Muscle layer of colon (tissue), 2 donors: ENCODE results near the gene FAM3A.

Source experiments
- H3K27ac ChIP-seq: one replicate; pipeline ENCODE4 v1.7.0; 2013; ENCODE audit warnings: low read depth, mild to moderate bottlenecking, low read length, moderate library complexity
- H3K27me3 ChIP-seq, 2 donors: one replicate each; pipeline ENCODE4 v1.7.0; 2013; ENCODE audit warnings: low read length in 2 of 2, mild to moderate bottlenecking in 2 of 2; ENCODE audit not compliant: insufficient read depth in 2 of 2, control insufficient read depth in 1 of 2
- H3K36me3 ChIP-seq: one replicate; pipeline ENCODE4 v1.7.0; 2013; ENCODE audit warnings: mild to moderate bottlenecking, low read length; ENCODE audit not compliant: insufficient read depth
- H3K4me1 ChIP-seq: one replicate; pipeline ENCODE4 v1.7.0; 2013; ENCODE audit warnings: mild to moderate bottlenecking, low read length; ENCODE audit not compliant: insufficient read depth
- H3K4me3 ChIP-seq, 2 donors: one replicate each; pipeline ENCODE4 v1.7.0; 2013; ENCODE audit warnings: low read length in 2 of 2, low read depth in 1 of 2, mild to moderate bottlenecking in 1 of 2, moderate library complexity in 1 of 2
- H3K9ac ChIP-seq: one replicate; pipeline ENCODE4 v1.7.0; 2013; ENCODE audit warnings: low read length
- H3K9me3 ChIP-seq: one replicate; pipeline ENCODE4 v1.7.0; 2013; ENCODE audit warnings: mild to moderate bottlenecking, low read length
- donor health status: abdominal sarcoma.
- donor health status: Adenocarcinoma of cecum.

FAM3A gene

GRCh38 chrX:154463611-154464220, 52.3 kb downstream of the FAM3A start:
- H3K9me3 ChIP-seq: no peaks in the 10 kb centered on the region
- peaks cover 2% of the 10 kb centered on the region for H3K36me3 ChIP-seq
- H3K9ac ChIP-seq: no peak overlapping the region
- H3K4me3 ChIP-seq: no peak overlapping the region
- no peaks in the 10 kb centered on the region for H3K27me3 ChIP-seq
- no peaks in the 10 kb centered on the region for H3K4me1 ChIP-seq
- H3K27ac ChIP-seq: no peak overlapping the region

GRCh38 chrX:154462396-154462795, 53.6 kb downstream of the FAM3A start:
- Histone ChIP-seq H3K9me3 (no peaks in the 10 kb centered on the region), H3K4me1 (no peaks in the 10 kb centered on the region), H3K36me3 (no peaks in the 10 kb centered on the region), H3K4me3 (no peak overlapping the region), H3K27ac (no peak overlapping the region), H3K27me3 (no peaks in the 10 kb centered on the region), H3K9ac (no peak overlapping the region)

- Histone ChIP-seq H3K4me1 (no peaks in the 10 kb centered on the region), H3K9me3 (no peaks in the 10 kb centered on the region), H3K36me3 (no peaks in the 10 kb centered on the region), H3K4me3 (no peak overlapping the region), H3K27me3 (no peaks in the 10 kb centered on the region), H3K27ac (no peak overlapping the region), H3K9ac (no peak overlapping the region)
Measured at GRCh38 chrX:154460326-154460725, 55.7 kb downstream of the FAM3A start.

GRCh38 chrX:154459832-154460231, 56.2 kb downstream of the FAM3A start:
- no peaks in the 10 kb centered on the region for H3K27me3 ChIP-seq
- H3K4me1 ChIP-seq: no peaks in the 10 kb centered on the region
- no peaks in the 10 kb centered on the region for H3K9me3 ChIP-seq
- no peaks in the 10 kb centered on the region for H3K36me3 ChIP-seq
- H3K9ac ChIP-seq: no peak overlapping the region
- H3K4me3 ChIP-seq: peak overlapping the region in 1 of 2 donors; percentile 27
- no peak overlapping the region for H3K27ac ChIP-seq

- H3K27ac ChIP-seq: peak overlapping the region; percentile 63
Measured at GRCh38 chrX:154458954-154459778, 56.9 kb downstream of the FAM3A start.

DNA sequence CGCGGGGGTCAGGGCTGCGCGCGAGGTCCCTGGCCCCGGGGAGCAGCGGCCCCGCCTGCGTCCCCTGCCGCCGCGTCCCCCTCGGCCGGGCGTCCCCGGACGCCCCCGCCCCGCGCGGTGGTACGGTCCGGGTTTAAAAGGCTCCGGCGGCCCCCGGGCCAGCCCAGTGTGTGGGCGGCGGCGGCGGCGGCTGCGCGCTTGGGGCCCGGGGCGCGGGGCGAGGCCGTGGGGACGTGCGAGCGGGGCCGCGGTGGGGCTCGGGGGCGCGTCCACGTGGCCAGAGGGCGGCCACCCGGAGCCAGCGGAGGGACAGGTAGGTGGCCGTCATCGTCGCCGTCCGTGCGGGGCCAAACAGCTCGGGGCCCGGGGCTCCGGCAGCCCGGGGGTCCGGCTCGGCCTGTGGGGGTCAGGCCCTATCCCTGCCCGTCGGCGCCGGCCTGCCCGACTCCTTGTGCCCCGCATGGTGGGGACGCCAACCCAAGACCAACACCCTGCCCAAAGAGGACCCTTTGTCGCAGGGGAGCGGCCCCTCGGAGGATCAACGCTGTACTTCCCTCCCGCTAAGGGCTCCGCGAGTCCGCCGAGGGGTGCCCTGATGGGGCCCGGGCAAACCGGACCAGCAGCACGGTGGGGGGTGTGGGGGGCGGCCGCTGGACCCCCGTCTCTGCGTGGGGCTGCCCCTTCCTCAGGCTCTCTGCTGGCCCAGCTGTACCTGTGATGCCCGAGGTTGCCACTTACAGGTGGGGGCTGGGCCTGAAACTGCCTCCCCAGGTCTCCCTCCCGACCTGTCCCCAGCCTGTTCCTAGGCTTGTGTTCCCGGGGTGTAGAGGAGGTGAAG, 57.7 kb downstream of the FAM3A start, which contains the start of gene PLXNA3:
Gene PLXNA3, plus strand, starts transcription at position 166 of the 838 bp plus-strand sequence. CDS start 1,903 bp downstream, outside the sequence.
- Histone ChIP-seq H3K9me3 (no peaks in the 10 kb centered on the region), H3K36me3 (no peaks in the 10 kb centered on the region), H3K4me3 (peak within 1 kb of the TSS; percentile 59 to 64), H3K27me3 (no peaks in the 10 kb centered on the region), H3K27ac (peak within 1 kb of the TSS; percentile 63), H3K4me1 (no peaks in the 10 kb centered on the region), H3K9ac (no peak within 1 kb of the TSS)

More at GRCh38 chrX:154458954-154459778, 56.9 kb downstream of the FAM3A start:
- Histone ChIP-seq H3K27me3 (no peaks in the 10 kb centered on the region), H3K9me3 (no peaks in the 10 kb centered on the region), H3K4me3 (peak overlapping the region; percentile 59 to 64), H3K9ac (no peak overlapping the region), H3K4me1 (no peaks in the 10 kb centered on the region), H3K36me3 (no peaks in the 10 kb centered on the region)

DNA sequence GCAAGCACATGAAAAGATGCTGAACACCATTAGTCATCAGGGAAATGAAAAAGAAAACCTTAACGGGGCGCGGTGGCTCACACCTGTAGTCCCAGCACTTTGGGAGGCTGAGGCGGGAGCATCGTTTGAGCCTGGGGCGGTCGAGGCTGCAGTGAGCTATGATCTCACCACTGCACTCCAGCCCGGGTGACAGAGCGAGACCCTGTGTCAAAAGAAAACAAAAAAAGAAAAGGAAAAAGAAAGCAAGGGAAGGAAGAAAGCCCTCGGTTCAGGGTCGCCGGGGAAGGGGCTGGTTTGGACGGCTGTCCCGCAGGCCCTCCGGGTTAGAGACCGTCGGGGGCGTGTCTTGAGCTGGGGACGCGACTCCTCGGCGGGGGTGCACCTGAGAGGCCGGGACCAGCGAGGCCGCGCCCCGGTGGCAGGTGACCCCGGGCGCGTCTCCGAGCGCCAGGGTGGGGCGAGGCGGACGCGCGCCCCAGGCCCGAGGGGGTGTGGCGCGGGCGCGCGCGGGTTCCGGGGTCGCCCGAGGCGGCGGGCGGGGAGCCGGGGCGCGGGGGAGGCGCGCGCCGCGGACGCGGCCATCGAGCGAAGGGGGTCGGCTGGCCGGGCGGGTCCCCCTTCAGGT, 58.4 kb downstream of the FAM3A start:
- no peaks in the 10 kb centered on the region for H3K27me3 ChIP-seq
- peak overlapping the region in 1 of 2 donors; percentile 27 for H3K4me3 ChIP-seq
- H3K9ac ChIP-seq: no peak overlapping the region
- H3K27ac ChIP-seq: no peak overlapping the region
- H3K36me3 ChIP-seq: no peaks in the 10 kb centered on the region
- H3K4me1 ChIP-seq: no peaks in the 10 kb centered on the region
- no peaks in the 10 kb centered on the region for H3K9me3 ChIP-seq
